Measurements from ENCODE around the gene ASB13. TPM values are rescaled to one million over a fixed set of nuclear protein-coding genes. Genes with fewer than 3 reads are reported as not detected.

ASB13 gene
- total RNA-seq, 1 experiment from 2014 or later = 25.9 TPM

GRCh38 chr10:5603848-5604170 is 62.6 kb downstream of the ASB13 start:
- H4K20me1 ChIP-seq (ENCODE audit: insufficient read depth) = no peaks in the 10 kb centered on the region
- DNase-seq (ENCODE audit: low read depth, low spot score) (no peak), ATAC-seq (no peak)
- H3K4me1 ChIP-seq (ENCODE audit: control insufficient read depth in 1 of 2, insufficient read depth in 2 of 2, low read length in 2 of 2) = no peaks in the 10 kb centered on the region; a peak in 1 of 4 replicates
- H3K79me2 ChIP-seq (ENCODE audit: insufficient read depth, low read length) = no peaks in the 10 kb centered on the region
- H3K36me3 ChIP-seq (ENCODE audit: control insufficient read depth in 1 of 2, insufficient read depth in 2 of 2, low read length in 2 of 2) = no peaks in the 10 kb centered on the region
- no peak for TF ChIP-seq REST (IDR thresholded peaks at IDR 0.05; ENCODE audit: low read depth)
- TF ChIP-seq SP1 (IDR thresholded peaks at IDR 0.05; ENCODE audit: low read depth) = no peak
- no peak for TF ChIP-seq TCF7L2 (IDR thresholded peaks at IDR 0.05; ENCODE audit: borderline replicate concordance, extremely low read depth, insufficient read depth, insufficient read length)
- TF ChIP-seq CBX3 (IDR thresholded peaks at IDR 0.05; ENCODE audit: low read depth) = no peak
- TF ChIP-seq CEBPB (IDR thresholded peaks at IDR 0.05; ENCODE audit: low read depth) = no peak
- TF ChIP-seq FOSL1 (IDR thresholded peaks at IDR 0.05; ENCODE audit: low read depth) = no peak
- TF ChIP-seq ZBTB33 (IDR thresholded peaks at IDR 0.05; ENCODE audit: extremely low read depth, insufficient replicate concordance, low read length) = no peak
- TF ChIP-seq EZH2phosphoT487 (IDR thresholded peaks at IDR 0.05; ENCODE audit: borderline replicate concordance) = no peak
- no peak for TF ChIP-seq ELF1 (IDR thresholded peaks at IDR 0.05; ENCODE audit: borderline replicate concordance, low read depth)
- no peak for TF ChIP-seq SIN3A (IDR thresholded peaks at IDR 0.05; ENCODE audit: low read depth)
- TF ChIP-seq EGR1 (IDR thresholded peaks at IDR 0.05; ENCODE audit: low read depth) = no peak
- TF ChIP-seq MAX (IDR thresholded peaks at IDR 0.05) = no peak
- TF ChIP-seq JUND (IDR thresholded peaks at IDR 0.05) = no peak
- no peaks in the 10 kb centered on the region for H3K9me2 ChIP-seq (ENCODE audit: insufficient read depth)
- ChIA-PET RAD21 (ENCODE audit: low non-redundant PET in 1 of 2, low total read pairs in 2 of 2, uncharacterized antibody in 2 of 2, unreplicated experiment in 2 of 2) (no interaction called here), CTCF (no interaction called here), POLR2A (no interaction called here)
- H3K27me3 ChIP-seq (ENCODE audit: insufficient read depth, low read length) = no peaks in the 10 kb centered on the region
- H3K9me3 ChIP-seq (ENCODE audit: control insufficient read depth in 1 of 2, insufficient read depth in 1 of 2, low read depth in 1 of 2, low read length in 2 of 2) = no peaks in the 10 kb centered on the region
- H2AFZ ChIP-seq (ENCODE audit: low read depth, low read length, poor library complexity, severe bottlenecking) = no peak overlapping the region
- no peak overlapping the region for H3K4me2 ChIP-seq (ENCODE audit: low read length)
- intact Hi-C loops (cut with micrococcal nuclease) = no loop called here
- no peak overlapping the region for H3K27ac ChIP-seq (ENCODE audit: low read depth, low read length)
- H3K4me3 ChIP-seq (replicated peaks in 1 of 2; ENCODE audit: low read depth in 1 of 2, low read length in 2 of 2) = no peak overlapping the region
- BruUV-seq (replicated peaks) = no TSS peak
- no peak overlapping the region for H3K9ac ChIP-seq (ENCODE audit: low read length)

Measured in HCT116 (cell line).